Endothelial cell of umbilical vein (primary cell): ENCODE results near the gene NOS2. TPM values are rescaled to one million over a fixed set of nuclear protein-coding genes. Genes with fewer than 3 reads are reported as not detected.

Experiments
- BruUV-seq: library from RNA; stranded (reverse); fragments of 400-500 nt; replicated peaks from 2 replicates; lab custom pipeline; 2021; lab: Mats Ljungman, UMichigan
- CTCF ChIA-PET: fragments of 300-600, 350-600 bp; sonication (Branson Sonifier 250); formaldehyde crosslinking; loops from one replicate; lab custom pipeline; 2021; ENCODE audit warnings: antibody characterized with exemption, inconsistent platforms; lab: Charles Lee
- POLR2A ChIA-PET: fragments of 300-600, 350-600 bp; sonication (Branson Sonifier 250); formaldehyde crosslinking; loops from one replicate; lab custom pipeline; 2021; ENCODE audit warnings: antibody characterized with exemption, inconsistent platforms; lab: Charles Lee
- DNase-seq: peaks from one replicate; pipeline ENCODE4 v3.0.0-alpha.2; 2011; ENCODE audit warnings: low read depth, low spot score
- FAIRE-seq: peaks from 2 replicates; lab custom pipeline; 2011; peaks lifted over from hg19 to GRCh38; lab: Jason Lieb, UNC
- H2AFZ ChIP-seq: 2 replicates; pipeline ENCODE4 v1.6.0; 2012; ENCODE audit warnings: low read depth, low read length, control low read depth, inconsistent platforms
- H3K27ac ChIP-seq: 2 replicates; pipeline ENCODE4 v1.5.1; 2011; ENCODE audit warnings: low read depth, mild to moderate bottlenecking, control low read depth, low read length, moderate library complexity; ENCODE audit not compliant: insufficient read depth
- H3K27me3 ChIP-seq, 2 experiments: 2 replicates each; pipeline versions ENCODE4 v1.6.0 to v1.6.1; 2011; ENCODE audit warnings: low read length in 2 of 2, mixed read lengths in 1 of 2; ENCODE audit not compliant: control insufficient read depth in 2 of 2, insufficient read depth in 2 of 2
- H3K36me3 ChIP-seq, 2 experiments: 2 replicates in 1 of 2; 3 replicates in 1 of 2; pipeline ENCODE4 v1.5.1; 2011; ENCODE audit warnings: low read length in 2 of 2, mild to moderate bottlenecking in 1 of 2, moderate library complexity in 1 of 2; ENCODE audit not compliant: control insufficient read depth in 2 of 2, insufficient read depth in 2 of 2; ENCODE audit errors: extremely low read depth in 1 of 2
- H3K4me1 ChIP-seq: 3 replicates; pipeline ENCODE4 v1.5.1; 2011; ENCODE audit warnings: mild to moderate bottlenecking, low read length; ENCODE audit not compliant: control insufficient read depth, insufficient read depth; ENCODE audit errors: extremely low read depth
- H3K4me2 ChIP-seq: 2 replicates; pipeline ENCODE4 v1.6.1; 2011; ENCODE audit warnings: low read length, control low read depth, mixed read lengths; ENCODE audit not compliant: insufficient read depth
- H3K4me3 ChIP-seq, 3 experiments: fragments of 200-600 bp in 1 of 3; sonication (generic), shearing (Covaris generic) in 1 of 3; replicated peaks in 1 of 3; 2 replicates each; pipeline ENCODE4 v1.5.1; 2011 to 2016; ENCODE audit warnings: control low read depth in 3 of 3, low read length in 3 of 3, mild to moderate bottlenecking in 2 of 3, inconsistent platforms in 1 of 3, low read depth in 1 of 3, moderate library complexity in 1 of 3; ENCODE audit not compliant: insufficient read depth in 1 of 3
- H3K79me2 ChIP-seq: 2 replicates; pipeline ENCODE4 v1.6.0; 2012; ENCODE audit warnings: low read length, inconsistent platforms; ENCODE audit not compliant: control insufficient read depth, insufficient read depth
- H3K9ac ChIP-seq: replicated peaks from 2 replicates; pipeline ENCODE3; 2011; ENCODE audit warnings: low read length, control low read depth; ENCODE audit not compliant: insufficient read depth; ENCODE audit errors: extremely low read depth
- H3K9me1 ChIP-seq: replicated peaks from 3 replicates; pipeline ENCODE4 v1.6.0; 2011; ENCODE audit warnings: mild to moderate bottlenecking, low read length; ENCODE audit not compliant: control insufficient read depth, insufficient read depth; ENCODE audit errors: extremely low read depth
- H3K9me3 ChIP-seq: replicated peaks from 2 replicates; pipeline ENCODE4 v1.5.1; 2012; ENCODE audit warnings: low read length, inconsistent platforms; ENCODE audit not compliant: control insufficient read depth, insufficient read depth
- H4K20me1 ChIP-seq: replicated peaks from 2 replicates; pipeline ENCODE3; 2011; ENCODE audit warnings: mild to moderate bottlenecking, low read length; ENCODE audit not compliant: control insufficient read depth, insufficient read depth; ENCODE audit errors: extremely low read depth
- CTCF ChIP-seq, 2 donors: IDR thresholded peaks; 1 replicate in 1 of 2; 2 replicates in 1 of 2; pipeline ENCODE4 v1.5.1; 2011; ENCODE audit warnings: low read length in 2 of 2, mild to moderate bottlenecking in 2 of 2, moderate library complexity in 2 of 2, control low read depth in 1 of 2, inconsistent platforms in 1 of 2, low read depth in 1 of 2; ENCODE audit not compliant: insufficient read depth in 1 of 2; ENCODE audit errors: extremely low read depth in 1 of 2
- EZH2 ChIP-seq: IDR thresholded peaks from 2 replicates; pipeline ENCODE4 v1.6.1; 2012; ENCODE audit warnings: borderline replicate concordance, low read depth, mild to moderate bottlenecking, moderate library complexity, low read length, inconsistent platforms; ENCODE audit not compliant: severe bottlenecking
- FOS ChIP-seq: IDR thresholded peaks from 2 replicates; pipeline ENCODE4 v1.6.1; 2011; ENCODE audit warnings: mild to moderate bottlenecking, low read length, moderate library complexity, borderline replicate concordance; ENCODE audit not compliant: insufficient read depth
- GATA2 ChIP-seq: IDR thresholded peaks from 2 replicates; pipeline ENCODE4 v1.7.0; 2011; ENCODE audit warnings: low read depth, mild to moderate bottlenecking, moderate library complexity, mixed read lengths, low read length; ENCODE audit not compliant: insufficient read length, insufficient read depth
- JUN ChIP-seq: IDR thresholded peaks from 2 replicates; pipeline ENCODE4 v1.6.1; 2011; ENCODE audit warnings: borderline replicate concordance, low read depth; ENCODE audit not compliant: insufficient read length, insufficient read depth
- MAX ChIP-seq: IDR thresholded peaks from 2 replicates; pipeline ENCODE4 v1.6.1; 2011; ENCODE audit not compliant: insufficient read depth, insufficient read length
- MYC ChIP-seq: IDR thresholded peaks from one replicate; pipeline ENCODE4 v1.6.1; 2011; ENCODE audit warnings: mild to moderate bottlenecking, low read depth, low read length
- POLR2A ChIP-seq: IDR thresholded peaks from 2 replicates; pipeline ENCODE4 v1.6.1; 2012; ENCODE audit warnings: low read depth, mild to moderate bottlenecking, control low read depth, low read length
- POLR2AphosphoS5 ChIP-seq: IDR thresholded peaks from 2 replicates; pipeline ENCODE4 v1.6.1; 2012; ENCODE audit warnings: low read depth, mild to moderate bottlenecking, control low read depth, low read length, moderate library complexity; ENCODE audit not compliant: insufficient read depth
- dilution Hi-C: fragments of 300-500 bp; cut with MboI; formaldehyde crosslinking; loops from one replicate; pipeline ENCODE4 v1.15.0; 2019; ENCODE audit warnings: low sequenced_read_pairs; ENCODE audit not compliant: extremely low pct_ligation_motif_present
- intact Hi-C: fragments of 100-400 bp; cut with micrococcal nuclease; formaldehyde crosslinking; loops from one replicate; pipeline ENCODE4 v1.10.0; 2022
- polyA plus RNA-seq, 4 experiments: library from polyadenylated mRNA; depleted of rRNA in 3 of 4; stranded (reverse) in 3 of 4; unstranded in 1 of 4; fragments of >200 nt; gene quantifications; 2 replicates each; pipeline versions ENCODE4 v1.2.1 to v1.2.3, GENCODE V29; 2011 to 2012; ENCODE audit warnings: missing spikeins in 1 of 4
- total RNA-seq: library from RNA; stranded (reverse); gene quantifications from 2 replicates; pipeline ENCODE4 v1.2.3, GENCODE V29; 2021

Gene NOS2
- total and polyA plus RNA-seq, 2 donors (not counting 3 experiments of a cell fraction or from before 2014, with no cell fraction given) = 0.01 TPM; not detected in 1

GRCh38 chr17:27824745-27825144 is 24.4 kb upstream of the NOS2 start:
- no peaks in the 10 kb centered on the region for H3K79me2 ChIP-seq
- intact Hi-C loops = no loop called here
- H4K20me1 ChIP-seq = no peaks in the 10 kb centered on the region
- BruUV-seq = no TSS peak
- no peak overlapping the region for H3K27ac ChIP-seq
- no peak overlapping the region for H3K4me3 ChIP-seq
- no peaks in the 10 kb centered on the region for H3K4me1 ChIP-seq
- POLR2A ChIA-PET = no interaction called here
- no peaks in the 10 kb centered on the region for H3K36me3 ChIP-seq
- H2AFZ ChIP-seq = no peak overlapping the region
- dilution Hi-C loops = no loop called here
- no peak for FAIRE-seq
- no peak for DNase-seq
- H3K4me2 ChIP-seq = no peak overlapping the region
- no peaks in the 10 kb centered on the region for H3K9me1 ChIP-seq
- CTCF ChIA-PET = interaction anchor here (1.0 to 1.3 kb wide), 2 partner anchors 9 to 19 kb away, joined by 4 to 6 read pairs; no protein-coding TSS in a partner anchor
- H3K9ac ChIP-seq = no peak overlapping the region
- no peak for TF ChIP-seq JUN
- no peak for TF ChIP-seq EZH2
- no peak for TF ChIP-seq GATA2
- TF ChIP-seq MAX = no peak
- no peak for TF ChIP-seq MYC
- no peak for TF ChIP-seq POLR2AphosphoS5
- TF ChIP-seq FOS = no peak
- no peak for TF ChIP-seq CTCF (IDR thresholded peaks at IDR 0.05; ENCODE audit: extremely low read depth in 1 of 2, insufficient read depth in 1 of 2, low read depth in 1 of 2, low read length in 2 of 2)
- TF ChIP-seq POLR2A = no peak
- peaks cover 0 to 3% of the 10 kb centered on the region in 2 experiments for H3K27me3 ChIP-seq
- no peaks in the 10 kb centered on the region for H3K9me3 ChIP-seq
